Mammary epithelial cell (primary cell): ENCODE results near the gene AKR1C1.
"Not testable (repeated sequence)": the region's sequence is repeated elsewhere in the genome, so short reads cannot be mapped to it uniquely, and the experiment has no call there.

Source experiments
- EZH2 ChIP-seq: IDR thresholded peaks from 2 replicates; pipeline ENCODE4 v1.6.1; 2012; ENCODE audit warnings: low read length, inconsistent platforms, borderline replicate concordance
- TF ChIP-seq, protein P1 (sequence below), 2 donors: IDR thresholded peaks in 1 of 2; conservative IDR thresholded peaks in 1 of 2; 2 replicates each; pipeline ENCODE4 v1.5.1; 2011 to 2012; ENCODE audit warnings: inconsistent platforms in 2 of 2, low read length in 2 of 2, mild to moderate bottlenecking in 2 of 2, control low read depth in 1 of 2, low read depth in 1 of 2; ENCODE audit not compliant: insufficient read depth in 1 of 2; ENCODE audit errors: extremely low read depth in 1 of 2

- TF ChIP-seq, protein P1, sequence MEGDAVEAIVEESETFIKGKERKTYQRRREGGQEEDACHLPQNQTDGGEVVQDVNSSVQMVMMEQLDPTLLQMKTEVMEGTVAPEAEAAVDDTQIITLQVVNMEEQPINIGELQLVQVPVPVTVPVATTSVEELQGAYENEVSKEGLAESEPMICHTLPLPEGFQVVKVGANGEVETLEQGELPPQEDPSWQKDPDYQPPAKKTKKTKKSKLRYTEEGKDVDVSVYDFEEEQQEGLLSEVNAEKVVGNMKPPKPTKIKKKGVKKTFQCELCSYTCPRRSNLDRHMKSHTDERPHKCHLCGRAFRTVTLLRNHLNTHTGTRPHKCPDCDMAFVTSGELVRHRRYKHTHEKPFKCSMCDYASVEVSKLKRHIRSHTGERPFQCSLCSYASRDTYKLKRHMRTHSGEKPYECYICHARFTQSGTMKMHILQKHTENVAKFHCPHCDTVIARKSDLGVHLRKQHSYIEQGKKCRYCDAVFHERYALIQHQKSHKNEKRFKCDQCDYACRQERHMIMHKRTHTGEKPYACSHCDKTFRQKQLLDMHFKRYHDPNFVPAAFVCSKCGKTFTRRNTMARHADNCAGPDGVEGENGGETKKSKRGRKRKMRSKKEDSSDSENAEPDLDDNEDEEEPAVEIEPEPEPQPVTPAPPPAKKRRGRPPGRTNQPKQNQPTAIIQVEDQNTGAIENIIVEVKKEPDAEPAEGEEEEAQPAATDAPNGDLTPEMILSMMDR (conservative IDR thresholded peaks at IDR 0.05 in 1 of 2, IDR thresholded peaks at IDR 0.05 in 1 of 2; ENCODE audit: extremely low read depth in 1 of 2, insufficient read depth in 1 of 2, low read depth in 1 of 2, low read length in 2 of 2), result not testable (repeated sequence)
- TF ChIP-seq EZH2, result not testable (repeated sequence)
Measured at GRCh38 chr10:4940909-4941308, 22.3 kb upstream of the AKR1C1 start.
